Stimulated activated CD4-positive, alpha-beta T cell treated with anti-CD3 and anti-CD28 coated beads, Interleukin-12 subunit alpha, Interleukin-12 subunit beta, amount 100 ng/mL, for 24 hours (primary cell): Measurements from ENCODE around the gene FAF1.

Experiments used
- DNase-seq, 2 experiments: peaks; one replicate each; pipeline ENCODE4 v3.0.0-alpha.2; 2020; ENCODE audit warnings: low read depth in 2 of 2

Gene FAF1

GRCh38 chr1:50633465-50633864 lies 326.6 kb downstream of the FAF1 start:
- DNase-seq: no peak

GRCh38 chr1:50631161-50631560 lies 328.9 kb downstream of the FAF1 start:
- no peak for DNase-seq

GRCh38 chr1:50622259-50622658 lies 337.8 kb downstream of the FAF1 start:
- DNase-seq: no peak

DNA sequence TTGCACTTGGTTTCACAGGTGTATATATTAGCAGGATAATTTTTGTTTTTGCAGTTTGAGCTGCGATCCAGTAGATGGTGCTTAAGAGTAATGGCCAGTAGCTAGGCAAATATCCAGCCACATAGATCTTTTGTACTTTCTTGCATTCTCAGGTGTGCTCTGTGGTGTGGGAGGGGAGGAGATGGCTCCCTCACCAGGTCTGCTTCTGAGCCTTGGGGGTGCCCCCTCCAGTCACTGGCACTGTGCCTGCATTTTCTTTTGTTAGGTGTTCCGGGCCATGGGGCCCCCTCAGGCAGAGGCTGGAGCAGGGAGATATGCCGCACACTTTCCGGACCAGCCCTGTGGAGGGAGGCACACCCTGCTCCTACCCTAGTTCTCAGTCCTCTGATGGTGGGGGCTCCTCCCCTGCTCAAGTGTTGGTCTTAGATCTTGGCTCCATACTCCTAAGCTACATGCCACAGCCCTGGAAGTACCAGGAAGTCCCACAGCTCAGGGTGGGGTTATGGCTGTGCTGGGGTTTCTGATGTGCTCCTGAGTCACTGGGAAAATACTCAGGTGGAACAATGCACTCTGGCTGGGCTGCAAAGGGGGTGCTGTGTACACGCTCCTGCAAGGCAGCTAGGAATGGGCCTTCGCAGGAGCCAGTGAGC lies 339.3 kb downstream of the FAF1 start:
- DNase-seq: no peak

- DNase-seq: no peak
Measured at GRCh38 chr1:50615036-50615750, 344.9 kb downstream of the FAF1 start.

DNA sequence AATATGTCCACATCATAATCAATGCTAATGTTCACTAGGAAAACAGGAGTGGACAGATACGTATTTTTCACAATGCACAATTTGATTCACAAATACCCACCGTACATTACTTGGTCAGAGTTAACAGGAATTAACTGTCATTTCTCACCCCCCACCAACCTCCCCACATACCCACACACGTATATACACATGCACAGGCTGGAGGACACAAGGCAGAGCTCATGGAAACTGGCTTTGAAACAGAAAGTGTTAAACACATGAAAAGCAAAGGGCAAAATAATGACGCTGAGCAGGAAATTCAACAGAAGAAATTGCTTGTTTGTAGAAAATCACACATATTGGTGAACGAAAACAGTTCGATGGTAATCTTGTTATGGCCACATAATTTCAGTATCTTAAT lies 348.4 kb downstream of the FAF1 start:
- no peak for DNase-seq

- DNase-seq: no peak
Measured at GRCh38 chr1:50610563-50610962, 349.5 kb downstream of the FAF1 start.

DNA sequence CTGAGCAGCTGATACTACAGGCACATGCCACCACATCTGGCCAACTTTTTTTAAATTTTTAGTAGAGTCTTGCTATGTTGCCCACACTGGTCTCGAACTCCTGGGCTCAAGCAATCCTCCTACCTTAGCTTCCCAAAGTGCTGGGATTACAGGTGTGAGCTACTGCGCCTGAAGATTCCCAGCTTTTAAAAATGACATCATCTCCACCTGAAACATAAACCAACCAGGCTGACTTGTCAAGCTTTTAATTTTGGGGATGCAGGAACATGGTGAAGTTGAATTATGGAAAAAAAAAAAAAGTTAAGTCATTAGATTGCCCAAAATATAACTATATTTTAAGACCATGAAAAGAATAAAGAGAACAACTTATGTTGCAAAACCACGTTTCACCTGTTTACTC lies 350.6 kb downstream of the FAF1 start:
- DNase-seq: no peak

- DNase-seq: no peak
Measured at GRCh38 chr1:50605186-50605875, 354.7 kb downstream of the FAF1 start.

DNA sequence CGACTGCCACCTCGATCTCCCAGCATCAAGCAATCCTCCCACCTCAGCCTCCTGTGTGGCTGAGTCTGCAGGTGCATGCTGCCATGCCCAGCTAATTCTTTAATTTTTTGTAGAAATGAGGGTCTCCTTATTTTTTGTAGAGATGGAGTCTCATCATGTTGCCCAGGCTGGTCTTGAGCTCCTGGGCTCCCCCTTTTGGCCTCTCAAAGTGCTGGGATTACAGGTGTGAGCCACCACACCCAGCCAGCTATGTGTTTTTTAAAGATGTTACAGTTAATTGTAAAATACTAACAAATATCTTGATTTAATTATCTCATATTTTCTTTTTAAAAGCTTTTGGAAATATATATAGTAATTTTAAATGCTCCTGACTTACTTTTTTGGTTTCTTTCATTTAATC lies 355.5 kb downstream of the FAF1 start:
- DNase-seq: no peak

DNA sequence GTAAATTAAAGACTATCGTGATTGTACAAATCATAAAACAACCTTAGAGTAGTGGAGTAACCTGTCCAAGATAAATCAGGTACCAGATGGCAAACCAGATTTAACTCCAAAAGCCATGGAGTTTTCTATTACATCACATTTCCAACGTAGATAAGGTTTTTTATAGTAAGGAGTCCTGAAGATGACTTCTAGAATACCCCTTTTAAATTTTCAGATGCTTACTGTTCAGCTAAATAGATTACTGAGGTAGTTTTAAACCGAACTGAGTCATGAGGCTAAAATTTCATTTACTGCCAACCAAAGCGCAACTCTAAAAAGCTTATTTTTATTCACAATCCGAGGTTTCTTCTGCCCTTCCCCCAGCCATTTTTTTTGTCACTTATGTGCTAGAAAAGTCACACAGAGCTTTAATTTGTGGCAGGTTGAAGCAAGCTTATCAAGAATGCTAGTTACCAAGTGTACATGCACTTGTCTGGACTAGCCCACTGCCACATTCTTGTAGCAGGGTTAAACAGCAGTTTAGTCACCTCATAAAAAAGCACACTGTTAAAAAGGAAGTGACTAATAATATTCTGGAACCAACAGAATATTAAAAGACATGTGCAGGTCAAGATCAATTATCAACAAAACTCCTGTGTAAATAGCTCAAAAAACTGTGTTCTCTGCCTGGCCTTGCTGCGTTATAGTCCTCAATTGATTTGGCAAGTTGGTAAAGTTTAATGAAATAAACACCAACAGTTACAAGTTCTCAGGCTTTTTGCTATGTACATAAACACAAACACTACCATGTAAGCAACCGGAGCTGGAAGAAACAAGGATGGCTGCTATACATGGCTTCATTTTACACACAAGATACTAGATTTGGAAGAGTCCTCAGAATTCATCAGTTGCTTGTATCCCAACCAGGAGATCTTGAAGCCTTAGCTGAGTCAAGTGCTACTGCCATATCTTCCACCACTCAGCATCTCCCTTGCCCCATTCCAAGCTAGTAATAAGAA lies 356.5 kb downstream of the FAF1 start:
- no peak for DNase-seq

DNA sequence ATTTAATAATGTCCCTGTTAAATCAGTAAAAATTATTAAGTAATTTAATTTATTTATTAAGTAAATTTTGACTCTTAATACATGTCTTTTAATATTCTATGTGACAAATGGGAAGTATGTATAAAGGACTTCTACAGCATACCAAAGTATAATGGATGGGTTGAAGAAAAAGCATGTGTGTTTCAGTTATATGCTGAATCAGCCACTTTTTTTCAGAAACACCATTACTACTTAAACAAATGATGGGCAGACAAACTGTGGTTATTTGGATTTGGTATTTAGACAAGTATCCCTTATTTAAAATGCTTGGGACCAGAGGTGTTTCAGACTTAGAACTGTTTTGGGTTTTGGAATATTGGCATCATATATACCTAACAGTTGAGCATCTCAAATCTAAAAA lies 360.5 kb downstream of the FAF1 start:
- DNase-seq: no peak

DNA sequence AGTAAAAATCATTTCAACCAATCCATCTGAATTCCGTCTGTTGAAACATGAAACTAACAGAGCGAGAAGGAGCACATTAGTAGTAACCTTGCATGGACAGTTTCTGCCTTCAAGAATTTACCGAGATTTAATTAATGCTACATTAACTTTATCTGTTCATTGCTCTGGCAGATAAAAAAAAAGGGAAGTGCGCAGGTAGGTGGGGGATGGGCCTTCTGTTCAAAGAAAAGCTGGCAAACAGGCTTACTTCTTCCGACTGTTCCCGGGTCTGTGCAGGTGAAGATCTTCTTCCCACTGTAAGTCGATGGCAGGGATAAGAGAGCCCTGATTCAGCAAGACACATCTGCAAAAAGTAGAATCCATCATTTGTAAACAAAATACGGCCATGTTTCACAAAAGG lies 364.2 kb downstream of the FAF1 start:
- no peak for DNase-seq

DNA sequence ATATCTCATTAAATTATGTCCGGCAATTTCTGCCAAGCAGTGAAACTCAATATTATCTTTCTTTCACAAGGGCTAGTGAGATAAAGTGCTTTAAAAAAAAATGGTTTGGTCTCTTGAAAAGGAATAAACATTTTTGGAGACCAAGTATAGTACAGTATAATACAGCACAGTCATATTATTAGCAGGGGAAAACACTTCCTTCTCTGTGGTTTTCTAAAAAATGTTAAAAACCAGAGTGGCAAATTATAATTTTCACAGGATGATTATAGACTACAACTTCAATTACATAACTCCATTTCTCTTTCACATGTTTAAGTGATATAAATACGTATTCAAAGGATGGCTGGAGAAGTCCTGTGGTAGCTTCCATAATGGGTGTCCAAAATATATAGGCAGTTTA lies 366.6 kb downstream of the FAF1 start:
- DNase-seq: no peak

DNA sequence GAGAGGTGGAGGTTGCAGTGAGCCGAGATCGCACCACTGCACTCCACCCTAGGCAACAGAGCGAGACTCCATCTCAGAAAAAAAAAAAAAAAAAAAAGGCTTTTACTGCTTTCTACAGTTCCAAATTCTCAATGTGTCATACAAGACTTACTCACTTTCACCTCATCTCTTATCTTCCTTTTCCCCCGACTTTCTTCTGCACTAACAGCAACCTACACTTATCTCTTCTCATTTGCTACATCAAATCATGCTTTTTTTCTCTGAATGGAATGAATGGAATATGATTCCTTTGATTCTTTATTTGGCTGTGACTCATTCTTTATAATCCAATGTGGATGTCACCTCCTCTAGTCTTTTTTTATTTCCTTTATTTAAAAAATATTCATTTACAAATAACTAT lies 368.5 kb downstream of the FAF1 start:
- DNase-seq: no peak

DNA sequence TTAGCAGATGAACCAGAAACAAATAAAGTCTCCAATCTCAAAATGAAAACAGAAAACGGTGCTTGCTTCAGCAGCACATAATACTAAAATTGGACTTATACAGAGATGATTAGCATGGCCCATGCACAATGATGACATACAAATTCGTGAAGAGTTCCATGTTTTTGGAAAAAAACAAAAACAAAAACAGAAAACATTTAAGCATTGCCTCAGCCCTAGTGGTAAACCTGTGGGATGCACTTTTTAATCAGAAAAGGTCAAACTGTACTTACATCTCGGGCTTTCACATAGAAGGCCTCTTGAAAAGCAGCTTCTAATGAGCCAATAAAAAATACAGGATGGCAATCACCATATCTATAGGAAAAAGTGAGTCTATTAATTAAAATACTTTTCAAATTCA lies 377.7 kb downstream of the FAF1 start:
- DNase-seq: no peak

- DNase-seq: no peak
Measured at GRCh38 chr1:50570066-50570468, 390.0 kb downstream of the FAF1 start.

DNA sequence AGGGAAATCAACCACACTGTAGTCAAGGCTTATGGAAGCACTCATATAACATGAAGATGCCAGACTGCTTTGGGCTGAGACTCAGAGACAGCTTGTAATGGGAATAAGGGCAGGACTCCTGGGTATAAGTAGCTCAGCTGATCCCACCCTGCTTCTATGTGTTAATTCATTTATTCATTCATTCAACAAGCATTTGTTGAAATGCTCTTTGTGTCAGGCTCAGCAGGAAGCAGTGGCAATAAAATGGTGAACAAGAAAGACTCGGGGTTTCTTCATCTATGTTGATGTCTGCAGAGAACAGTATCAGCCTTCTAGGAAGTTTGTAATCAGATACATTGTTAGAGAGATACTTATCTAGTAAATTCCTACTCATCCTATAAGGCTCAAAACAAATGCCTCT lies 391.3 kb downstream of the FAF1 start:
- no peak for DNase-seq

GRCh38 chr1:50566405-50566804 lies 393.7 kb downstream of the FAF1 start:
- no peak for DNase-seq

DNA sequence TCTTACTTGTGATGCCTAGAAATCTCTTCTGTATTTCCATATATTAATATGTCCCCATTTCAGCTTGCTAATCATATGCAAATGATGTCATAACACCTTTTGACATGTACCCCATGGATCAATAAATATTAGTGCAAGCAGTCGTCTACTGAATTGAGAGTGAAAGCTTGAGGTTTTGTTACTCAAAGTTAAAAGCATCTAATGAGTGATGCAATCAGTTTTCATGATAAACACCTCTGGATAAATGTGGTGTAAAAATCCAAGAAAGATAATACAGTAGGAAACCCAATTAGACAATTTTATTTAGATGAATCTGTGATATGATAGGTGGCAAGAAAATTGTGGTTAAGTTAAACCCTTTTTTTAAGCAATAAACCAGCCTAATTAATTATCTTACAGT lies 395.6 kb downstream of the FAF1 start:
- no peak for DNase-seq

- DNase-seq: no peak
Measured at GRCh38 chr1:50562106-50562505, 398.0 kb downstream of the FAF1 start.

- no peak for DNase-seq
Measured at GRCh38 chr1:50559421-50559820, 400.6 kb downstream of the FAF1 start.
